ENCODE measurements around the gene ANTKMT. TPM values are rescaled to one million over a fixed set of nuclear protein-coding genes. Genes with fewer than 3 reads are reported as not detected.

The ANTKMT gene
- total RNA-seq, 1 donor from 2014 or later: 42.4 TPM

DNA sequence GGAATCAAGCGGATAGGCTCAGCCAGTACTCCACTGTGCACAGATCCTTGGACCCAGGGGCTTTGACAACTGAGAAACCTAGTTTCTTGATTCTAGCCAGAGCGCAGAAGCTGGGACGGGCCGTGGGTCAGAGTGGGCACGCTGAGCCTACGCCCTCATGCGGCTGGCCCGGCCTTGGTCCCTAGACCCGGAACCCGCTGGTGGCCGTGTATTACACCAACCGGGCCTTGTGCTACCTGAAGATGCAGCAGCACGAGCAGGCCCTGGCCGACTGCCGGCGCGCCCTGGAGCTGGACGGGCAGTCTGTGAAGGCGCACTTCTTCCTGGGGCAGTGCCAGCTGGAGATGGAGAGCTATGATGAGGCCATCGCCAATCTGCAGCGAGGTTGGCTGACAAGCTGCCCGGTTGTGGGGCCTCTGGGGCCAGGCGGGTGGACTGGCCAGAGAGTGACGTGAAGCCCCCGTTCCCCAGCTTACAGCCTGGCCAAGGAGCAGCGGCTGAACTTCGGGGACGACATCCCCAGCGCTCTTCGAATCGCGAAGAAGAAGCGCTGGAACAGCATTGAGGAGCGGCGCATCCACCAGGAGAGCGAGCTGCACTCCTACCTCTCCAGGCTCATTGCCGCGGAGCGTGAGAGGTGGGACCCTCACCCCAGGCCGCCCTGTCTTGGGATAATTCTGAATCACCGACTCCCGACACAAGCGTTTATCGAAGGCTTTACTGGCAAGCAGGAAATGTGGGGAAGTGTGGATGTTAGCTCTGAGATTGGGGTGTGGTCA, 39.8 kb upstream of the ANTKMT start:
- Histone ChIP-seq H3K36me3 (ENCODE audit: control insufficient read depth, insufficient read depth, low read length) (peaks cover 1% of the 10 kb centered on the region), H3K27me3 (ENCODE audit: control insufficient read depth, insufficient read depth, low read length) (peaks cover 16% of the 10 kb centered on the region), H3K4me3 (ENCODE audit: low read depth, low read length) (peak overlapping the region; percentile 77)
- TF ChIP-seq CTCF (IDR thresholded peaks at IDR 0.05; ENCODE audit: insufficient read depth, low read length, poor library complexity, severe bottlenecking): no peak
- DNase-seq (ENCODE audit: low read depth): no peak

DNA sequence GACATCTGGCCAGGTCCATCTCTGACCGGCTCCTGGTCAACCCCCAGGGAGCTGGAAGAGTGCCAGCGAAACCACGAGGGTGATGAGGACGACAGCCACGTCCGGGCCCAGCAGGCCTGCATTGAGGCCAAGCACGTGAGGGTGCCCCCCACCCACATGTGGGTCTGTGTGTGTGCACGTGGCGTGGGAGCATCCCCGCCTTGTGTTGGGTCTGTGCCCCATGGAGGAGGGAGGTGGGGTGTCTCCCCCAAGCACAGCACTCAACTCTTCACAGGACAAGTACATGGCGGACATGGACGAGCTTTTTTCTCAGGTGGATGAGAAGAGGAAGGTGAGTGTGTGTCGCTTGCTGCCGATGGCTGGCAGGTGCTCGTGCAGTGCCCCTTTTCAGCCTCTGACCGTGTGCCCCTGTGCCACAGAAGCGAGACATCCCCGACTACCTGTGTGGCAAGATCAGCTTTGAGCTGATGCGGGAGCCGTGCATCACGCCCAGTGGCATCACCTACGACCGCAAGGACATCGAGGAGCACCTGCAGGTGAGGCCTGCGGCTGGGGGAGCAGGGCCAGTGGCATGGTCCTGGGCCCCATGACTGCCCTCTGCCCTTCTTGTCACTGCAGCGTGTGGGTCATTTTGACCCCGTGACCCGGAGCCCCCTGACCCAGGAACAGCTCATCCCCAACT, 39.1 kb upstream of the ANTKMT start:
- peaks cover 1% of the 10 kb centered on the region for H3K36me3 ChIP-seq (ENCODE audit: control insufficient read depth, insufficient read depth, low read length)
- H3K27me3 ChIP-seq (ENCODE audit: control insufficient read depth, insufficient read depth, low read length): peaks cover 11% of the 10 kb centered on the region
- no peak overlapping the region for H3K4me3 ChIP-seq (ENCODE audit: low read depth, low read length)
- DNase-seq (ENCODE audit: low read depth): no peak
- TF ChIP-seq CTCF (IDR thresholded peaks at IDR 0.05; ENCODE audit: insufficient read depth, low read length, poor library complexity, severe bottlenecking): no peak

DNA sequence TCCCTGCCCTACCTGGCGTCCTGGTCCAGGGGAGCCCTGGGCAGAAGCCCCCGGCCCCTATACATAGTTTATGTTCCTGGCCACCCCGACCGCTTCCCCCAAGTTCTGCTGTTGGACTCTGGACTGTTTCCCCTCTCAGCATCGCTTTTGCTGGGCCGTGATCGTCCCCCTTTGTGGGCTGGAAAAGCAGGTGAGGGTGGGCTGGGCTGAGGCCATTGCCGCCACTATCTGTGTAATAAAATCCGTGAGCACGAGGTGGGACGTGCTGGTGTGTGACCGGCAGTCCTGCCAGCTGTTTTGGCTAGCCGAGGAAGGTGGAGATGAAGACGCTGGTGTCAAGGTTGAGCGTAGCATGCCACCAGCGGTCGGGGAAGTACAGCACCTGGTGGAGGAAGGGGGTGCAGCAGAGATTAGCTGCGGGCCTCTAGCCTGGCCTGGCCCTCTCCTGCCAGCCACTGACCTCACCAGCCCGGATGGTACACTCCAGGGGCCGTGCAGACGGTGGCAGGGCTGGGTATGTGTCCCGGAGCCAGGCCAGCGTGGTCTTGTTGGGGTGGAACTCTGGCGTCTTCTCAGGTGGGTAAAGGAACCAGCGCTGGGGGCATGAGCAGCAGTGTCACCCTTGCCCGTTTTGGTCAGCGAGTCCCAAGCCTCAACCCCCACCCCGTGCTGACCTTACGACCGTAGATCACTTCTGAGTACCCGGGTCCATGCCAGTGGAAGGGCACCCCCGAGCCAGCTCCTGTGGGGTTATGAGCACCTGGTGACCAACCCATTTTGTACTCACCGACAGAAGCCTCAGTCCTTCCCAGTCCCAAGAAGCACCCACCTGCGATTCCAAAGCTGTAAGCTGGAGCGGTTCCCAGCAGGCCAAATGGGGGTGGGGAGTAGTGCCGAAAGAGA, 38.2 kb upstream of the ANTKMT start:
- TF ChIP-seq CTCF (IDR thresholded peaks at IDR 0.05; ENCODE audit: insufficient read depth, low read length, poor library complexity, severe bottlenecking): no peak
- Histone ChIP-seq H3K36me3 (ENCODE audit: control insufficient read depth, insufficient read depth, low read length) (peaks cover 1% of the 10 kb centered on the region), H3K27me3 (ENCODE audit: control insufficient read depth, insufficient read depth, low read length) (peaks cover 2% of the 10 kb centered on the region), H3K4me3 (ENCODE audit: low read depth, low read length) (peak overlapping the region; percentile 81)
- no peak for DNase-seq (ENCODE audit: low read depth)

DNA sequence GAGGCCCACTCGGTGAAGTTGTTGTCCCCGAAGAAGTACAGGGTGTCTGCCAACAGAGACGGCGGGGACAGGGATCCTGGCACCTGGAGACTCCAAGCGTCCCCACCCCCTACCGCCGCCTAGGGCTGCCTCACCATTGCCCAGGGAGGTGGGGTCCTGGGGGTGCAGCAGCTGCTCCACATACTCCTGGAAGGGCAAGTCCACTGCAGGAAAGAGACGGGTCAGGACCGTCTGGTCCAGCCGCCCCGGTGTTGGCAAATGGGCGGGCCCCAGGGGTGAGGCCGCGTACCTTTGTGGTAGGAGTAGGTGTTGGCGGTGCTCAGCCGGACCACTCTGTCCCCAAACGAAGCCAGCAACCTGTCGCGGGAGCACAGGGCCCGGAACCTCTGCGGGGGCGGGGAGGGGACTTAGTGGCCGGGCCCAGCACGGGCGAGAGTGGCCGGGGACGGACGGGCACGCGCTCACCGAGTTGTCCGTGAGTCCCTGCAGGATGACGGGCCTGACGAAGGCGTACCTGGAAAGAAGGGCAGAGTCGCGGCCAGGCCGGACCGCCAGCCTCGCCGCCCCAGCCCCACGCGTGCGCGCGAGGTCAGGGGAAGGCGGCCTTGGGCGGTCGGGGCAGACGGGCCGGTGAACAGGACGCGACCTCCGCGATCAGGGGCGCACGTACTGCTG, 37.4 kb upstream of the ANTKMT start:
- Histone ChIP-seq H3K4me3 (ENCODE audit: low read depth, low read length) (peak overlapping the region; percentile 81), H3K36me3 (ENCODE audit: control insufficient read depth, insufficient read depth, low read length) (peaks cover 1% of the 10 kb centered on the region), H3K27me3 (ENCODE audit: control insufficient read depth, insufficient read depth, low read length) (no peaks in the 10 kb centered on the region)
- no peak for TF ChIP-seq CTCF (IDR thresholded peaks at IDR 0.05; ENCODE audit: insufficient read depth, low read length, poor library complexity, severe bottlenecking)
- DNase-seq (ENCODE audit: low read depth): no peak

GRCh38 chr16:684071-684794, 36.7 kb upstream of the ANTKMT start, which contains the start of gene JMJD8:
JMJD8 (minus strand) TSS chr16:684334; CDS start chr16:684319, 15 bp downstream.
- Histone ChIP-seq H3K27me3 (ENCODE audit: control insufficient read depth, insufficient read depth, low read length) (no peaks in the 10 kb centered on the region), H3K4me3 (ENCODE audit: low read depth, low read length) (peak within 1 kb of the TSS; percentile 81), H3K36me3 (ENCODE audit: control insufficient read depth, insufficient read depth, low read length) (peaks cover 1% of the 10 kb centered on the region)
- TF ChIP-seq CTCF (IDR thresholded peaks at IDR 0.05; ENCODE audit: insufficient read depth, low read length, poor library complexity, severe bottlenecking): no peak
- DNase-seq (ENCODE audit: low read depth): peak; percentile 87
